Mesangial cell (primary cell): ENCODE results near the gene MVK. TPM values are rescaled to one million over a fixed set of nuclear protein-coding genes. Genes with fewer than 3 reads are reported as not detected.

Experiments used
- total RNA-seq: library from RNA; depleted of rRNA; stranded (reverse); fragments of >200 nt; gene quantifications from 2 replicates; pipeline ENCODE4 v1.2.3, GENCODE V29; 2015

MVK gene
- 30.8 and 35.2 TPM in 2 replicates for total RNA-seq

DNA sequence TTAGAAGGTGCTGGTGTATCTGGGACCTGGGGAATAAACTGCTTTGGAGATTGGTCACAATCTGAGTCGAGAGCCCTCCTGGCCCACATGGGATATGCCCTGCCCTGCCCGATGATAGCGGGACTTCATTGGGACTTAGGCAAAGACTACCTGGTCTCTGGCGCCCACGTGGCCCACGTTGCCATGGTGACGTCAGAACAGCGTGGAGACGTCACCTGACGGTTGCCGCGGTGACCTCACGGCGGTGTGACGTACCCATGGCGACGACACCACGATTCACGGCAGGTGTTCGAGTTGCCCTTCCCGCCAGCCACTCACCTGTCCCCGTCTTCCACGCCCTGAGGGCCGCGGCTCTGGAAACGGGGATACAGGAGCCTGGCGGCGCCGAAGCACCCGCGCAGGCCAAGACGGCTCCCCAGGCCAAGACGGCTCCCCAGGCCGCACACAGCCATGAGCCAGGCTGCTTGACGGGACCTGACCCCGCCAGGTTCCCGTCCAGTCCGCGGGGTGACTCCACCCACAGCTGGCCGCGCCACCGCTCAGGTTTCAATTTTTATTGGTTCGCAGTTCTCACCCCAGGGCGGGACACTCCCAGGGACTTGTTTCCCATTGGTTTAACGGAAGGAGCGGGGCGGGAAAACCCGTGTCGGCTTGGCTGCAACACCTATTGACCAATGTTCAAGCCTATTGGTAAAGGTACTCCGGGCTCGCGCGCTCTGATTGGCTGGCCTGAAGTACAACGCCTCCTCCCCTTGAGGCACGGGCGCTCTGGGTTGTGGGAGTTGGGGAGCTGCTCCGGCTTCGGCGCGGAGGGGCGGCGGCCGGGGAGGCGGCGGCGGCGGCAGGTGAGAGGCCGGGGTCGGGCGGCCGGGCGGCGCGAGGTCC lies at the start of gene MVK, which contains the start of gene MMAB:
Gene MVK (plus strand): TSS at position 766 of the 885 bp plus-strand sequence. CDS start 1,029 bp downstream, outside the sequence.
Gene MMAB (minus strand): TSS at position 476 of the 885 bp plus-strand sequence. CDS start 24 bp downstream, at position 452.

Other genes with a start within 250 kb of the MVK start
- not detected in 2 replicates for gene MYO1H, start 225.9 kb upstream of the MVK start, total RNA-seq
- 56.1 and 66.8 TPM in 2 replicates for gene KCTD10, start 96.5 kb upstream of the MVK start, total RNA-seq
- 26.0 and 29.8 TPM in 2 replicates for gene UBE3B, start 96.2 kb upstream of the MVK start, total RNA-seq
- gene MMAB, start 290 bp upstream of the MVK start, total RNA-seq: 45.0 and 63.6 TPM in 2 replicates
- 0.49 and 1.3 TPM in 2 replicates for gene FAM222A, start 140.0 kb downstream of the MVK start, total RNA-seq